ENCODE measurements around the gene RPL7A.
"Not testable (repeated sequence)": the region's sequence is repeated elsewhere in the genome, so short reads cannot be mapped to it uniquely, and the experiment has no call there.

The RPL7A gene

GRCh38 chr9:133372144-133372543, 24.1 kb downstream of the RPL7A start:
- no peak for TF ChIP-seq CTCF (conservative IDR thresholded peaks at IDR 0.05; ENCODE audit: control insufficient read depth, insufficient read depth, low read depth, low read length)
- no peak overlapping the region for H3K4me3 ChIP-seq (ENCODE audit: control insufficient read depth, low read depth, low read length)
- no peak for DNase-seq (ENCODE audit: low read depth)

GRCh38 chr9:133374612-133375115, 26.6 kb downstream of the RPL7A start:
- DNase-seq (ENCODE audit: low read depth): peak; percentile 84
- no peak for TF ChIP-seq CTCF (conservative IDR thresholded peaks at IDR 0.05; ENCODE audit: control insufficient read depth, insufficient read depth, low read depth, low read length)
- peak overlapping the region; percentile 96 for H3K4me3 ChIP-seq (ENCODE audit: control insufficient read depth, low read depth, low read length)

GRCh38 chr9:133375116-133375723, 27.2 kb downstream of the RPL7A start:
- peak overlapping the region; percentile 96 for H3K4me3 ChIP-seq (ENCODE audit: control insufficient read depth, low read depth, low read length)
- TF ChIP-seq CTCF (conservative IDR thresholded peaks at IDR 0.05; ENCODE audit: control insufficient read depth, insufficient read depth, low read depth, low read length): no peak
- DNase-seq (ENCODE audit: low read depth): peak; percentile 50

- no peak for TF ChIP-seq CTCF (conservative IDR thresholded peaks at IDR 0.05; ENCODE audit: control insufficient read depth, insufficient read depth, low read depth, low read length)
- H3K4me3 ChIP-seq (ENCODE audit: control insufficient read depth, low read depth, low read length): peak within 1 kb of the TSS; percentile 96
- DNase-seq (ENCODE audit: low read depth): peak; percentile 94
Measured at GRCh38 chr9:133375724-133376654, 28.0 kb downstream of the RPL7A start, which contains the start of the genes STKLD1 and SURF4. Gene STKLD1, plus strand, starts transcription at chr9:133376366. Its CDS starts 108 bp downstream, at chr9:133376474. Gene SURF4, minus strand, starts transcription at chr9:133376060. Its CDS starts 91 bp downstream, at chr9:133375969.

- not testable (repeated sequence) for H3K4me3 ChIP-seq (ENCODE audit: control insufficient read depth, low read depth, low read length); DNase-seq (ENCODE audit: low read depth)
Measured at GRCh38 chr9:133377280-133377679, 29.3 kb downstream of the RPL7A start.

- DNase-seq (ENCODE audit: low read depth): peak; percentile 98
- TF ChIP-seq CTCF (conservative IDR thresholded peaks at IDR 0.05; ENCODE audit: control insufficient read depth, insufficient read depth, low read depth, low read length): no peak
- H3K4me3 ChIP-seq (ENCODE audit: control insufficient read depth, low read depth, low read length): no peak overlapping the region
Measured at GRCh38 chr9:133377721-133378216, 29.8 kb downstream of the RPL7A start.

Measured in fibroblast of mammary gland (primary cell).